Measurements from ENCODE around the gene SMARCB1. TPM values are rescaled to one million over a fixed set of nuclear protein-coding genes. Genes with fewer than 3 reads are reported as not detected.

The SMARCB1 gene
- total and polyA plus RNA-seq, 5 donors from 2014 or later = 28.3 to 58.4 (median 30.6) TPM

DNA sequence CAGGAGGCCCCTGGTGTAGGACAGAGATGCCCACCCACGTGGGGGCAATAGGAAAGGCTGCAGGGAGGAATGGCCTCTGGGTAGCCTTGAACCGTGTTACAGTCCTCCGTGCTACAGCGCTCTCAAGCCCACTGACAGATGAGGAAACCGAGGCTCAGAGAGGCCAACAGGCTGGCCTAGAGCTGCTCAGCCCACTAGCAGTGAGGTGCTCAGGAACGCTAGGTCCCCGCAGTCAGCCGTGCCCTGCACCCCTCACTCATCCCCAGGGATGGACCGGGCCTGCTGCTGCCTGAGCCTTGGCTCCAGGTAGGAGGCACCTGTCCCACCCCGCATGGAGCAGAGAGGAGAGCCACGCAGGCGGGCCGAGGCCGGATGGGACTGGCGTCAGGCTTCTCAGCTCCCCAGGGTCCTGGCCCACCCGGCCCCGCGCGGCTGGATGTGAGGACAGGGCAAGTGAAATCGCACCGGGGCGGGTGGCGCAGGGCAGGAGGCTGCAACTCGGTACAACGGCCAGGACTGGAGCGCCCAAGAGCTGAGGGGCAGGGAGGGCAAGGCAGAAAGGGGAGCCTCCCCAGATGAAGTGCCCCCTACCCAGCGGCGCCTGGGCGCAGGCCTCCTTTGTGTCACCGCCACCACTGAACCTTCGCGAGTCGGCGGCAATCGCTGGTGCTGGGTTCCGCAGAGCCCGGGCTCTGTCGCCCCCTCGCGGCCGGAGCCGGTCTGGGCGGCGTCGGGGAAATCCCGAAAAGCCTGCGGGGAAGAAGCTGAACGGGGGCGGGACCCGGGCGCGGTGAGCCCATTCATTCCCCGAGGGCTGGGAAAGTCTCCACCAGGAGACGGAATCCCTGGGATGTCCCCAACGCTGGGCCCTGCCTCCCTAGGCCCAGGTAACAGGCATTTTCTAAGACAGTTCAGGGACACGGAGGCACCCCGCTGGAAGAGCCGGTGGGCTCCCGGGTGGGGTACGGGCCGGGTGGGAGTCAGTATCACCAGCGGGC lies 62.5 kb downstream of the SMARCB1 start:
- Mint-ChIP-seq H3K27ac (no peak overlapping the region), H3K9me3 (no peaks in the 10 kb centered on the region), H3K4me3 (no peak overlapping the region), H3K27me3 (peaks cover 18% of the 10 kb centered on the region), H3K36me3 (no peaks in the 10 kb centered on the region), H3K4me1 (peaks cover 0 to 3% (median 0%) of the 10 kb centered on the region in 4 donors)
- Histone ChIP-seq H3K4me3 (ENCODE audit: low read depth, low read length) (no peak overlapping the region), H3K9me3 (ENCODE audit: control insufficient read depth in 2 of 2, low read length in 2 of 2) (no peaks in the 10 kb centered on the region), H3K4me1 (ENCODE audit: control insufficient read depth, insufficient read depth, low read length, poor library complexity, severe bottlenecking) (peaks cover 6% of the 10 kb centered on the region), H3K27ac (ENCODE audit: insufficient read depth, low read length, poor library complexity, severe bottlenecking) (no peak overlapping the region), H3K36me3 (ENCODE audit: control insufficient read depth, insufficient read depth, low read length) (no peaks in the 10 kb centered on the region), H3K27me3 (ENCODE audit: control insufficient read depth, insufficient read depth, low read length) (no peaks in the 10 kb centered on the region)
- peak; percentile 83 to 84 for ATAC-seq (ENCODE audit: low read depth in 2 of 2)
- DNase-seq = peak; percentile 73 to 81 (median 78)

DNA sequence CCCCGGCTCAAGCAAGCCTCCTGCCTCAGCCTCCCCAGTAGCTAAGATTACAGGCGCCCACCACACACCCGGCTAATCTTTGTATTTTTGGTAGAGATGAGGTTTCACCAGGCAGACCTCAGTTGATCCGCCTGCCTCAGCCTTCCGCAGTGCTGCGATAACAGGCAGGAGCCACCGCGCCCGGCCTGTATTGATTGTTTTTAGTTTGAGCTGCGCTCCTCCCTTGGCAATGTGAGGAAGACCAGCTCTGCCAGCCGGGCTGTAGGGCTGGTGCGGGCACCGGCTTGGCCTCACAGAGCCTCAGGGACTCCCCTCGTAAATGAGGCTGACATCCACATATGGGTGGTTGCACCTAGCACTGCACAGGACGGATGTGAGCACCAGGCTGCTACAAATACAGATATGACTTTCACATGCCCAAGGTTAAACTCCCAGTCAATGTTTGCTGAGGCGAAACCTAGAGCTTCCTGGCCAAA lies 63.4 kb downstream of the SMARCB1 start:
- DNase-seq = no peak
- H3K36me3 ChIP-seq (ENCODE audit: control insufficient read depth, insufficient read depth, low read length) = no peaks in the 10 kb centered on the region
- no peak overlapping the region for H3K27ac ChIP-seq (ENCODE audit: insufficient read depth, low read length, poor library complexity, severe bottlenecking)
- Mint-ChIP-seq H3K27ac (no peak overlapping the region), H3K9me3 (no peaks in the 10 kb centered on the region), H3K4me1 (peaks cover 0 to 3% (median 0%) of the 10 kb centered on the region in 4 donors), H3K27me3 (peaks cover 18% of the 10 kb centered on the region), H3K4me3 (no peak overlapping the region), H3K36me3 (no peaks in the 10 kb centered on the region)
- H3K27me3 ChIP-seq (ENCODE audit: control insufficient read depth, insufficient read depth, low read length) = no peaks in the 10 kb centered on the region
- H3K4me3 ChIP-seq (ENCODE audit: low read depth, low read length) = no peak overlapping the region
- H3K4me1 ChIP-seq (ENCODE audit: control insufficient read depth, insufficient read depth, low read length, poor library complexity, severe bottlenecking) = peaks cover 6% of the 10 kb centered on the region
- ATAC-seq (ENCODE audit: low read depth in 2 of 2) = no peak
- no peaks in the 10 kb centered on the region for H3K9me3 ChIP-seq (ENCODE audit: control insufficient read depth in 2 of 2, low read length in 2 of 2)

DNA sequence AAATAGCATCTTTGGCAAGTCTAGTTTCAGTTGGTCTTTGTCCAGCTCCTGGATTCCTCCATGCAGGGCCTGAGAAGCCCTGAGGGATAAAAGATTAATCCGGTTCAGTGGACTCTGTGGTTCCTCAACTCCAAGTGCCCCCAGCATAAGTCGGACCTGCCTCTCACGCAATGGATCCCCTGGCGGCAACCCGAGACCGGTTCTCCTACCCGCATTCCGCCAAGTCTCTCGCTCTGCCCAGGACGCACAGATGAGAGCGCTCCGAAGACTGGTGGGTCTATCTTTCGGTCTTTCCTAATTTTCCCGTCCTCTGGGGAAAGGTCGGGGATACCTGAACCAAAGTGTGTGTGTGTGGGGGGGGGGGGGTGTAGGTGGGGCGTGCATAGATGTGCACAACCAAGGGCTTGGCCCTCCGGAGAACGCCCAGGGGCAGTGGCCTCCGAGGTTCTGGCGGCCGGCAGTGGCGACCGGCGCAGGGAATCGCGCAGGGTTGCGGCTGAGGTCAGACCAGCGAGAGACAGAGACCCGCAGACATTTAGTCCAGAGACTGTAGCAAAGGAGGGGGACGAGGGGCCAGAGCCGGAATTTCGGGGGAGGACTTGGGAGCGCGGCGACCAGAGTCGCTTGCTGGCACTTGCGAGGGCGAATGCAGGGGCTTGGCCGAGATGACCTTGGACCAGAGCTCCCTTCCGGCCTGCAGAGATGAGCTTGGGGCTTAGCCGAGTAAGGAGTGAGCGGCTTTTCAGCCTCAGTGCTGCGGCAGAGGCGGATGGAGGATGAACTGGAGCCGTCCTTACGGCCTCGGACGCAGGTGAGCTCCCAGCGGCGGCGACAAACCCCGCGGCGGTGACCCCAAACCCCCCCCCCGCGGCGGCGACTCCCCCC lies 70.2 kb downstream of the SMARCB1 start:
- ATAC-seq (ENCODE audit: low read depth in 2 of 2) = peak; percentile 23 to 28
- Mint-ChIP-seq H3K27me3 (peaks cover 12% of the 10 kb centered on the region), H3K4me1 (peaks cover 0 to 21% (median 6%) of the 10 kb centered on the region in 4 donors), H3K9me3 (no peaks in the 10 kb centered on the region), H3K4me3 (peak overlapping the region; percentile 89 to 97 (median 96)), H3K27ac (peak overlapping the region; percentile 84 to 94 (median 84)), H3K36me3 (no peaks in the 10 kb centered on the region)
- H3K36me3 ChIP-seq (ENCODE audit: control insufficient read depth, insufficient read depth, low read length) = no peaks in the 10 kb centered on the region
- peak in 1 of 3 donors; percentile 25 for DNase-seq
- peak overlapping the region; percentile 64 for H3K4me3 ChIP-seq (ENCODE audit: low read depth, low read length)
- no peaks in the 10 kb centered on the region for H3K27me3 ChIP-seq (ENCODE audit: control insufficient read depth, insufficient read depth, low read length)
- no peaks in the 10 kb centered on the region for H3K9me3 ChIP-seq (ENCODE audit: control insufficient read depth in 2 of 2, low read length in 2 of 2)
- H3K4me1 ChIP-seq (ENCODE audit: control insufficient read depth, insufficient read depth, low read length, poor library complexity, severe bottlenecking) = peaks cover 20% of the 10 kb centered on the region
- H3K27ac ChIP-seq (ENCODE audit: insufficient read depth, low read length, poor library complexity, severe bottlenecking) = peak overlapping the region; percentile 60

DNA sequence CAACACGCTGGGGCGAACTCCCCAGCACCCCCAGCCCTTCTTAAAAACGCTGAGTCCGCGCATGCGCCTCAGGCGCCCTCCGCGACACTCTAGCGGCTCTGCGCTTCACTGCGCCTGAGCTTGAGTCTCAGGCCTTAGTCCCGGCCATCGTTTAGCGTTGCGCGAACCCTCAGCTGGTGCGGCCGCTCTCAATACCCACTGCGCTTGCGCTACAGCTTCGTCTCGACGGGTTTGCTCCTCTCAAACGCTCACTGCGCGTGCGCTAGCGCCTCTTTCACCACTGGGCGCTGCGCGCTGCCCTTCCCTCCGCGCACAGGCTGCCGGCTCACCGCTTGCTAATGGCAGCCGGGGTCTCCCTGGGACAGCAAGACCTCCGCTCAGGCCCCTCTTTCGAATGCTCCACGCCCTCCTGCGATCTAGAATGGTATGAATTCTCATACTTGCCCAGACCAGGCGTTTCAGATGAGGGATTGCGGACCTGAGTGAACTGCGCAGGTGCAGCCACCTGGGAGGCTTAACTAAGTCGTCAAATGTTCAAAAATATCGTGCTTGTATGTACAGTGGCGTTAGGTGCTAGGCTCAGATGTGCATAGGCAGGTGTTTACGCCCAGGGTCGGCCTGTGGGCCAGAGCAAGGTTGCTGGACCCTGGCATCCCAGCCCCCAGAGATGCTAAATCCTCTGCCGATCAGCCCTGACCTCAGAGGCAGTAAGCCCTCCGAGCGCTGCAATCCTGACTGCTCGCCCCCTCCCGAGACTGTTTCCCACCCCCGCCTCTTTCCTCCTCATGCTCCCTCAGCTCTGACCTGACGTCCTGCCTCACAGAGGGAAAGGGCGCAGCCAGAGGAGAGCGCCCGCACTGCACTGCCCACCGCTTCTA lies 71.1 kb downstream of the SMARCB1 start, which contains the start of gene SLC2A11:
TSS of gene SLC2A11 (plus strand) at position 270 of the 878 bp plus-strand sequence. CDS start at position 395, 125 bp downstream.
- Mint-ChIP-seq H3K4me3 (peak within 1 kb of the TSS; percentile 89 to 97 (median 96)), H3K4me1 (peaks cover 0 to 21% (median 6%) of the 10 kb centered on the region in 4 donors), H3K36me3 (peaks cover 2% of the 10 kb centered on the region), H3K27me3 (peaks cover 10% of the 10 kb centered on the region), H3K27ac (peak within 1 kb of the TSS; percentile 84 to 94 (median 84)), H3K9me3 (no peaks in the 10 kb centered on the region)
- Histone ChIP-seq H3K36me3 (ENCODE audit: control insufficient read depth, insufficient read depth, low read length) (no peaks in the 10 kb centered on the region), H3K4me1 (ENCODE audit: control insufficient read depth, insufficient read depth, low read length, poor library complexity, severe bottlenecking) (peaks cover 20% of the 10 kb centered on the region), H3K9me3 (ENCODE audit: control insufficient read depth in 2 of 2, low read length in 2 of 2) (no peaks in the 10 kb centered on the region), H3K27me3 (ENCODE audit: control insufficient read depth, insufficient read depth, low read length) (no peaks in the 10 kb centered on the region), H3K27ac (ENCODE audit: insufficient read depth, low read length, poor library complexity, severe bottlenecking) (peak within 1 kb of the TSS; percentile 60), H3K4me3 (ENCODE audit: low read depth, low read length) (peak within 1 kb of the TSS; percentile 91)
- peak; percentile 89 to 94 (median 90) for DNase-seq
- peak; percentile 94 to 95 for ATAC-seq (ENCODE audit: low read depth in 2 of 2)

DNA sequence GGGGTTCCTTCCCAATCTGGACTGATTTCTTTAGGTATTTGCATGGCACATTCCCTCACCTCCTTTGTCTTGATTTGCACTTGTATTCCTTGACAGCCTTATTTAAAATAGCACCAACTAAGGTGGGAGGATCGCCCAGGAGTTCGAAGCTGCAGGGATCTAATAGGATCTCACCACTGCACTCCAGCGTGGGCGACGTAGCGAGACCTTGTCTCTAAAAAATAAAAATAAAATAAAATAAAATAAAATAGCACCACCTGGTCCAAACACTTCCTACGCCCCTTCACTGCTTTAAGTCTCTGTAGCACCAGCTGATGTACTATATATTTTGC lies 71.7 kb downstream of the SMARCB1 start:
- H3K4me3 Mint-ChIP-seq = peak overlapping the region; percentile 89 to 97 (median 96)
- peaks cover 0 to 21% (median 6%) of the 10 kb centered on the region in 4 donors for H3K4me1 Mint-ChIP-seq
- H3K27ac Mint-ChIP-seq = peak overlapping the region in 2 of 3 donors; percentile 84 to 94
- H3K4me3 ChIP-seq (ENCODE audit: low read depth, low read length) = peak overlapping the region; percentile 91
- H3K36me3 ChIP-seq (ENCODE audit: control insufficient read depth, insufficient read depth, low read length) = no peaks in the 10 kb centered on the region
- H3K9me3 ChIP-seq (ENCODE audit: control insufficient read depth in 2 of 2, low read length in 2 of 2) = no peaks in the 10 kb centered on the region
- H3K27me3 ChIP-seq (ENCODE audit: control insufficient read depth, insufficient read depth, low read length) = no peaks in the 10 kb centered on the region
- DNase-seq (no peak), ATAC-seq (ENCODE audit: low read depth in 2 of 2) (no peak)
- H3K9me3 Mint-ChIP-seq = no peaks in the 10 kb centered on the region
- peaks cover 10% of the 10 kb centered on the region for H3K27me3 Mint-ChIP-seq
- peaks cover 5% of the 10 kb centered on the region for H3K36me3 Mint-ChIP-seq
- peaks cover 20% of the 10 kb centered on the region for H3K4me1 ChIP-seq (ENCODE audit: control insufficient read depth, insufficient read depth, low read length, poor library complexity, severe bottlenecking)
- H3K27ac ChIP-seq (ENCODE audit: insufficient read depth, low read length, poor library complexity, severe bottlenecking) = no peak overlapping the region

DNA sequence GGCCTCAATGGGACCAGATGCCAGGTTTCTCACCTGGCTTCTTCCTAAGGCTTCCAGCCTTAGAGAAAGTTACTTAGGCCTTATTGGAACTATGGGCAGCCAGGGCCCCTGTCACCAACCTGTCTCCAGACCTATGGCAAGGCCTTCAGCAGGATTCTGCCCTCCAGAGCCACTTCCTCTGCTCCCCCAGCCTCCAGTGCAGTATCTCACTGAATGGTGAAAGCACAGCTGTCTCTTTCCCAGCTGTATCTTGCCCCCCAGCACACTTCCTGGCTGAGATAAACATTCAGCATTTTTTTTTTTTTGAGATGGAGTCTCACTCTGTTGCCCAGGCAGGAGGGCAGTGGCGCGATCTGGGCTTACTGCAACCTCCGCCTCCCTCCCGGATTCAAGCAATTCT lies 72.4 kb downstream of the SMARCB1 start:
- no peak overlapping the region for H3K27ac ChIP-seq (ENCODE audit: insufficient read depth, low read length, poor library complexity, severe bottlenecking)
- Mint-ChIP-seq H3K4me3 (peak overlapping the region; percentile 89 to 97 (median 96)), H3K9me3 (no peaks in the 10 kb centered on the region), H3K36me3 (peaks cover 5% of the 10 kb centered on the region), H3K27ac (no peak overlapping the region), H3K27me3 (peaks cover 10% of the 10 kb centered on the region), H3K4me1 (peaks cover 0 to 21% (median 7%) of the 10 kb centered on the region in 4 donors)
- H3K27me3 ChIP-seq (ENCODE audit: control insufficient read depth, insufficient read depth, low read length) = no peaks in the 10 kb centered on the region
- ATAC-seq (ENCODE audit: low read depth in 2 of 2) = no peak
- H3K4me3 ChIP-seq (ENCODE audit: low read depth, low read length) = no peak overlapping the region
- H3K36me3 ChIP-seq (ENCODE audit: control insufficient read depth, insufficient read depth, low read length) = no peaks in the 10 kb centered on the region
- H3K4me1 ChIP-seq (ENCODE audit: control insufficient read depth, insufficient read depth, low read length, poor library complexity, severe bottlenecking) = peaks cover 20% of the 10 kb centered on the region
- H3K9me3 ChIP-seq (ENCODE audit: control insufficient read depth in 2 of 2, low read length in 2 of 2) = no peaks in the 10 kb centered on the region
- DNase-seq = no peak
